WTC11 (cell line): ENCODE results near the gene B3GNT7. TPM values are rescaled to one million over a fixed set of nuclear protein-coding genes. Genes with fewer than 3 reads are reported as not detected.

ENCODE experiments used
- ATAC-seq: fragments of 200-7000 bp; cut with Tn5 transposase; 2 replicates; pipeline ENCODE4 v1.10.0; 2021; ENCODE audit warnings: mild to moderate bottlenecking, moderate library complexity
- CTCF ChIA-PET: fragments of 300-600 bp; sonication (Branson Sonifier 250); formaldehyde crosslinking; loops from one replicate; lab custom pipeline; 2021; ENCODE audit warnings: antibody characterized with exemption; lab: Charles Lee
- POLR2A ChIA-PET: fragments of 350-600 bp; sonication (Branson Sonifier 250); formaldehyde crosslinking; loops from one replicate; lab custom pipeline; 2021; ENCODE audit warnings: antibody characterized with exemption; lab: Charles Lee
- DNase-seq: peaks from one replicate; pipeline ENCODE4 v3.0.0; 2021; ENCODE audit warnings: low spot score
- H3K27ac Mint-ChIP-seq: 2 replicates; pipeline ENCODE4 v1.8.0; 2021; ENCODE audit warnings: mixed read lengths
- H3K27me3 Mint-ChIP-seq: 2 replicates; pipeline ENCODE4 v1.8.0; 2021; ENCODE audit warnings: low read depth, mild to moderate bottlenecking, moderate library complexity, mixed read lengths
- H3K36me3 Mint-ChIP-seq: 2 replicates; pipeline ENCODE4 v1.8.0; 2021; ENCODE audit warnings: mixed read lengths
- H3K4me1 Mint-ChIP-seq: 2 replicates; pipeline ENCODE4 v1.8.0; 2022; ENCODE audit warnings: mixed read lengths
- H3K4me3 Mint-ChIP-seq: 2 replicates; pipeline ENCODE4 v1.8.0; 2021; ENCODE audit warnings: mild to moderate bottlenecking, moderate library complexity, mixed read lengths
- H3K9me3 Mint-ChIP-seq: 2 replicates; pipeline ENCODE4 v1.8.0; 2021; ENCODE audit warnings: mixed read lengths
- ELF4 ChIP-seq: sonication (generic); formaldehyde crosslinking; IDR thresholded peaks from 2 replicates; pipeline ENCODE4 v1.8.1; 2022; ENCODE audit warnings: low read depth, mild to moderate bottlenecking, moderate library complexity, missing genetic modification reagents
- EMX1 ChIP-seq: fragments of 250-450 bp; sonication (Bioruptor Pico); IDR thresholded peaks from 2 replicates; pipeline ENCODE4 v1.8.0; 2021; ENCODE audit warnings: mild to moderate bottlenecking
- ESRRA ChIP-seq: sonication (generic); formaldehyde crosslinking; IDR thresholded peaks from 2 replicates; pipeline ENCODE4 v1.8.1; 2022; ENCODE audit warnings: mild to moderate bottlenecking, missing genetic modification reagents, borderline replicate concordance
- ETV6 ChIP-seq: sonication (generic); formaldehyde crosslinking; IDR thresholded peaks from 2 replicates; pipeline ENCODE4 v1.8.1; 2022; ENCODE audit warnings: mild to moderate bottlenecking, missing genetic modification reagents
- GABPB1 ChIP-seq: sonication (generic); formaldehyde crosslinking; IDR thresholded peaks from 2 replicates; pipeline ENCODE4 v1.8.1; 2023; ENCODE audit warnings: mild to moderate bottlenecking, missing genetic modification reagents
- GTF2I ChIP-seq: fragments of 250-450 bp; sonication (Bioruptor Pico); conservative IDR thresholded peaks from 2 replicates; pipeline ENCODE4 v1.4.0; 2021; ENCODE audit warnings: mild to moderate bottlenecking
- KAT7 ChIP-seq: sonication (generic); formaldehyde crosslinking; IDR thresholded peaks from 2 replicates; pipeline ENCODE4 v1.8.1; 2023; ENCODE audit warnings: missing genetic modification reagents, mild to moderate bottlenecking, borderline replicate concordance
- NFATC4 ChIP-seq: fragments of 250-450 bp; sonication (Bioruptor Pico); IDR thresholded peaks from 2 replicates; pipeline ENCODE4 v1.9.0; 2021; ENCODE audit warnings: mild to moderate bottlenecking
- NR1H2 ChIP-seq: sonication (generic); formaldehyde crosslinking; IDR thresholded peaks from 2 replicates; pipeline ENCODE4 v1.9.0; 2021; ENCODE audit warnings: mild to moderate bottlenecking, moderate library complexity, missing genetic modification reagents
- NR2C2 ChIP-seq: sonication (generic); formaldehyde crosslinking; IDR thresholded peaks from 2 replicates; pipeline ENCODE4 v1.8.0; 2022; ENCODE audit warnings: mild to moderate bottlenecking, missing genetic modification reagents
- PRRX2 ChIP-seq: fragments of 250-450 bp; sonication (Bioruptor Pico); IDR thresholded peaks from 2 replicates; pipeline ENCODE4 v1.8.0; 2021; ENCODE audit warnings: mild to moderate bottlenecking
- RELA ChIP-seq: sonication (generic); formaldehyde crosslinking; IDR thresholded peaks from 2 replicates; pipeline ENCODE4 v1.8.1; 2022; ENCODE audit warnings: missing genetic modification reagents, mild to moderate bottlenecking, borderline replicate concordance
- RORB ChIP-seq: fragments of 250-450 bp; sonication (Bioruptor Pico); IDR thresholded peaks from 2 replicates; pipeline ENCODE4 v1.9.0; 2021; ENCODE audit warnings: mild to moderate bottlenecking
- SMAD3 ChIP-seq: sonication (generic); formaldehyde crosslinking; IDR thresholded peaks from 2 replicates; pipeline ENCODE4 v1.8.0; 2022; ENCODE audit warnings: missing genetic modification reagents, mild to moderate bottlenecking, borderline replicate concordance
- SMAD4 ChIP-seq: sonication (generic); formaldehyde crosslinking; IDR thresholded peaks from 2 replicates; pipeline ENCODE4 v1.8.0; 2022; ENCODE audit warnings: mild to moderate bottlenecking, missing genetic modification reagents
- TEAD4 ChIP-seq: sonication (generic); formaldehyde crosslinking; IDR thresholded peaks from 2 replicates; pipeline ENCODE4 v1.8.0; 2022; ENCODE audit warnings: mild to moderate bottlenecking, missing genetic modification reagents
- ZNF121 ChIP-seq: sonication (generic); formaldehyde crosslinking; IDR thresholded peaks from 2 replicates; pipeline ENCODE4 v1.8.0; 2023; ENCODE audit warnings: missing genetic modification reagents
- ZNF138 ChIP-seq: sonication (generic); formaldehyde crosslinking; conservative IDR thresholded peaks from 2 replicates; pipeline ENCODE4 v1.8.1; 2022; ENCODE audit warnings: mild to moderate bottlenecking, moderate library complexity, missing genetic modification reagents
- ZNF263 ChIP-seq: sonication (generic); formaldehyde crosslinking; IDR thresholded peaks from 2 replicates; pipeline ENCODE4 v1.8.1; 2022; ENCODE audit warnings: low read depth, mild to moderate bottlenecking, moderate library complexity, missing genetic modification reagents
- ZNF671 ChIP-seq: fragments of 250-450 bp; sonication (Bioruptor Pico); IDR thresholded peaks from 2 replicates; pipeline ENCODE4 v1.8.0; 2021; ENCODE audit warnings: mild to moderate bottlenecking
- total RNA-seq: library from RNA; stranded (reverse); gene quantifications from 3 replicates; pipeline ENCODE4 v1.2.3, GENCODE V29; 2021
- TF ChIP-seq, protein P1 (sequence below): sonication (generic); formaldehyde crosslinking; IDR thresholded peaks from 2 replicates; pipeline ENCODE4 v1.8.0; 2022; ENCODE audit warnings: mild to moderate bottlenecking, missing genetic modification reagents
- TF ChIP-seq, protein P2 (sequence below): sonication (generic); formaldehyde crosslinking; IDR thresholded peaks from 2 replicates; pipeline ENCODE4 v1.8.0; 2022; ENCODE audit warnings: mild to moderate bottlenecking, missing genetic modification reagents
- TF ChIP-seq, protein P3 (sequence below): sonication (generic); formaldehyde crosslinking; IDR thresholded peaks from 2 replicates; pipeline ENCODE4 v1.8.1; 2022; ENCODE audit warnings: mild to moderate bottlenecking, missing genetic modification reagents, moderate library complexity, borderline replicate concordance
- TF ChIP-seq, protein P4 (sequence below): sonication (generic); formaldehyde crosslinking; IDR thresholded peaks from 2 replicates; pipeline ENCODE4 v1.8.1; 2022; ENCODE audit warnings: low read depth, missing genetic modification reagents, borderline replicate concordance
- TF ChIP-seq, protein P5 (sequence below): fragments of 250-450 bp; sonication (Bioruptor Pico); IDR thresholded peaks from 2 replicates; pipeline ENCODE4 v1.9.0; 2021; ENCODE audit warnings: mild to moderate bottlenecking, borderline replicate concordance

Gene B3GNT7
- total RNA-seq, 1 experiment from 2014 or later = 151 TPM

DNA sequence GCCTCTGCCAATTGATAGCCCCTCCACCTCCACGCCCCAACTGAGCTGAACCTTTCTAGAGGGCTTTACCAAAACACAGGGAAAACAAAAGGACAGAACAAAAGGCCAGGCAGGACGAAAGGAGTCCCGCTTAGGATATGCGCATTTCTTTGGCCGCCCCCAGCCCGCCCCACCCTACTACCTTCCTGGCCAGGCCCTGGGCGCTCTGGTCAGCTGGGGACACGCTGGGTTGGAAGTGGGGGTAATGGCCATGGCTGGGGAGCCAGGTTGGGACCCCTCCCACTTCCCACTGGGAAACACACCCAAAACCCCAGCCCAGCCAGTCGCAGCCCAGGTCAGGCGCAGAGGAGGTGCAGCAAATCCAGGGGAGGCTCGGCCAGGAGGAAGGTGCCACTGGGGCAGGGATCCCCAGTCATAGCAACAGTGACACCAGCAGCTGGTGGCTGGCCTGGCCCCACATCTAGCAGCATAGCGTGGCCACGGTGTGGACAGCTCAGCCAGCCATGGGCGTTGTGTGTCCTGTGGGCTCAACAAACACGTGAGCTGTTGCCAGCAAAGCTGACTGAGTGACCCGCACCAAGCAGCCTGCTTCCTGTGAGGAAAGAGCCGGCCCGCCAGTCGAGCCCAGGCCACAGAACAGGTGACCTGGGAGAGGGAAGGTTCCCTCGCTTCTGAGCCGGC, 24.6 kb upstream of the B3GNT7 start (continued):
- TF ChIP-seq EMX1 (CRISPR knock-in tag) (no peak), ZNF671 (CRISPR knock-in tag) (no peak), NFATC4 (no peak), SMAD4 (CRISPR knock-in tag) (no peak), PRRX2 (CRISPR knock-in tag) (no peak), RORB (no peak), NR1H2 (no peak), NR2C2 (CRISPR knock-in tag) (no peak), ETV6 (CRISPR knock-in tag) (peak; percentile 66; the same call in 1 of the 2 replicates), TEAD4 (CRISPR knock-in tag) (no peak), ZNF121 (CRISPR knock-in tag) (no peak), GTF2I (CRISPR knock-in tag) (no peak), ZNF263 (no peak)
- TF ChIP-seq, protein P1, sequence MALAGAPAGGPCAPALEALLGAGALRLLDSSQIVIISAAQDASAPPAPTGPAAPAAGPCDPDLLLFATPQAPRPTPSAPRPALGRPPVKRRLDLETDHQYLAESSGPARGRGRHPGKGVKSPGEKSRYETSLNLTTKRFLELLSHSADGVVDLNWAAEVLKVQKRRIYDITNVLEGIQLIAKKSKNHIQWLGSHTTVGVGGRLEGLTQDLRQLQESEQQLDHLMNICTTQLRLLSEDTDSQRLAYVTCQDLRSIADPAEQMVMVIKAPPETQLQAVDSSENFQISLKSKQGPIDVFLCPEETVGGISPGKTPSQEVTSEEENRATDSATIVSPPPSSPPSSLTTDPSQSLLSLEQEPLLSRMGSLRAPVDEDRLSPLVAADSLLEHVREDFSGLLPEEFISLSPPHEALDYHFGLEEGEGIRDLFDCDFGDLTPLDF (CRISPR knock-in tag) = no peak
- TF ChIP-seq, protein P2, sequence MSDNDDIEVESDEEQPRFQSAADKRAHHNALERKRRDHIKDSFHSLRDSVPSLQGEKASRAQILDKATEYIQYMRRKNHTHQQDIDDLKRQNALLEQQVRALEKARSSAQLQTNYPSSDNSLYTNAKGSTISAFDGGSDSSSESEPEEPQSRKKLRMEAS (CRISPR knock-in tag) = peak; percentile 30
- TF ChIP-seq, protein P3, sequence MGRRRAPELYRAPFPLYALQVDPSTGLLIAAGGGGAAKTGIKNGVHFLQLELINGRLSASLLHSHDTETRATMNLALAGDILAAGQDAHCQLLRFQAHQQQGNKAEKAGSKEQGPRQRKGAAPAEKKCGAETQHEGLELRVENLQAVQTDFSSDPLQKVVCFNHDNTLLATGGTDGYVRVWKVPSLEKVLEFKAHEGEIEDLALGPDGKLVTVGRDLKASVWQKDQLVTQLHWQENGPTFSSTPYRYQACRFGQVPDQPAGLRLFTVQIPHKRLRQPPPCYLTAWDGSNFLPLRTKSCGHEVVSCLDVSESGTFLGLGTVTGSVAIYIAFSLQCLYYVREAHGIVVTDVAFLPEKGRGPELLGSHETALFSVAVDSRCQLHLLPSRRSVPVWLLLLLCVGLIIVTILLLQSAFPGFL (CRISPR knock-in tag) = no peak

DNA sequence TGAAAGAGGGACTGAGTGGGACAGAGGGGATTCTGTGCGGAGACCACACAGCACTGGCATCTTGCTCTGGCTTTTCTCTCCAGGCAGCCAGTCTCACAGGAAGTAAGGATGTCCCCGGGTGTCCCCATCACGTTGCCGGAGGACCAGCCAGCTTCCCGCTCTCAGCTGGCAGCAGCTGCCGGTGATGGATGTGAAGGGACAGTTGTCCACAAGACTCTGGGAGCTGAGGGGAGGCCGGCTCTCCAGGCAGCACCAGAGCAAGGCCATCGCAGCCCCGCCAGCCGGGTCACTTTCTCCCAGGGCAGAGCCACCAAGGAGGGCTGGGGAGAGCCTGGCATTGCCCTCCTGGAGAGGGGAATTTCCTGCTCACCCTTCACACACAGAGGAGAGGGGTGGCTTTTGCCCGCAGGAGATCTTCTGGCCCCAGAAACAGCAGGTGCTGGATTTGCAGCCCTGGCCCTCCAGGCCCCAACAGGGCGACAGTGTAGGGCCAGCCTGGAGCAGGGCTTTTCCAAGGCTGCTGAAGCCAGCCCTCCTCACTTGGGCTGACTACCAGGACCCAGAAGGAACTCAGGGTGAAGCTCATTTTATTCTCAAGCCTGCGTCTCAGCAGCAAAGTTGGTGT, 24.0 kb upstream of the B3GNT7 start:
- Mint-ChIP-seq H3K36me3 (peaks cover 7% of the 10 kb centered on the region), H3K27me3 (no peaks in the 10 kb centered on the region), H3K4me1 (peaks cover 76% of the 10 kb centered on the region), H3K4me3 (no peak overlapping the region), H3K27ac (peak overlapping the region; percentile 94)
- ATAC-seq = no peak
- no peak for DNase-seq
- TF ChIP-seq, protein P2 (CRISPR knock-in tag) = 0 out of 2 replicates have a peak, but pooled peaks have one; percentile 10
- peak; percentile 47; the same call in 1 of the 2 replicates for TF ChIP-seq RELA (CRISPR knock-in tag)
- TF ChIP-seq, protein P4, sequence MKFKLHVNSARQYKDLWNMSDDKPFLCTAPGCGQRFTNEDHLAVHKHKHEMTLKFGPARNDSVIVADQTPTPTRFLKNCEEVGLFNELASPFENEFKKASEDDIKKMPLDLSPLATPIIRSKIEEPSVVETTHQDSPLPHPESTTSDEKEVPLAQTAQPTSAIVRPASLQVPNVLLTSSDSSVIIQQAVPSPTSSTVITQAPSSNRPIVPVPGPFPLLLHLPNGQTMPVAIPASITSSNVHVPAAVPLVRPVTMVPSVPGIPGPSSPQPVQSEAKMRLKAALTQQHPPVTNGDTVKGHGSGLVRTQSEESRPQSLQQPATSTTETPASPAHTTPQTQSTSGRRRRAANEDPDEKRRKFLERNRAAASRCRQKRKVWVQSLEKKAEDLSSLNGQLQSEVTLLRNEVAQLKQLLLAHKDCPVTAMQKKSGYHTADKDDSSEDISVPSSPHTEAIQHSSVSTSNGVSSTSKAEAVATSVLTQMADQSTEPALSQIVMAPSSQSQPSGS (CRISPR knock-in tag) = no peak
- TF ChIP-seq, all 79 proteins: peak for 2
- ChIA-PET POLR2A (interaction anchor here (0.6 to 1.5 kb wide), 5 partner anchors 10 to 345 kb away, joined by 3 to 7 read pairs (median 3); partner anchors contain the start of gene NCL), CTCF (interaction anchor here (1.0 to 3.7 kb wide), 15 partner anchors 10 to 170 kb away, joined by 3 to 28 read pairs (median 5); partner anchors contain the start of gene B3GNT7)
- H3K9me3 Mint-ChIP-seq = no peaks in the 10 kb centered on the region

DNA sequence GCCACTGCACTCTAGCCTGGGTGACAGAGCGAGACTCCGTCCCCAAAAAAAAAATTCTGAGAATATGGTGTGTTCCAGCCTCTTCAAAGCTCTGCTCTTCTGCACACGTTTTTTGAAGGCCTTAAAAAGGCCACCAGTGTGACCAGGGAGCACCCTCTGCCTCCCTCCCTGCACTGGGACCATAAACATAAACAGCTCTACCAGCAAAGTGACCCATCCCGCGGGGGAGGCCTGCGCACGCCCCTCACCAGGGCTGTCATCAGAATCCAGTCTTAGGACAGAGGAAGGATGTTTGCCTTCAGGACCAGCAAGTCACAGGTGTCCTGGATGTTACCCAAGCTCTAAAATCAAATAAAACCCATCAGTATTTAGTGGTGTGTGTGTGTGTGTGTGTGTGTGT, 23.2 kb upstream of the B3GNT7 start:
- Mint-ChIP-seq H3K27me3 (no peaks in the 10 kb centered on the region), H3K4me3 (no peak overlapping the region), H3K9me3 (no peaks in the 10 kb centered on the region), H3K4me1 (peaks cover 82% of the 10 kb centered on the region), H3K36me3 (peaks cover 7% of the 10 kb centered on the region), H3K27ac (peak overlapping the region; percentile 80)
- no peak for ATAC-seq
- no peak for DNase-seq
- ChIA-PET POLR2A (interaction anchor here (0.5 kb wide), 1 partner anchor 48 kb away, joined by 4 read pairs; no protein-coding TSS in a partner anchor), CTCF (interaction anchor here (1.1 to 3.7 kb wide), 4 partner anchors 22 to 79 kb away, joined by 4 to 28 read pairs (median 4); partner anchors contain the start of gene B3GNT7)
- TF ChIP-seq, protein P5, sequence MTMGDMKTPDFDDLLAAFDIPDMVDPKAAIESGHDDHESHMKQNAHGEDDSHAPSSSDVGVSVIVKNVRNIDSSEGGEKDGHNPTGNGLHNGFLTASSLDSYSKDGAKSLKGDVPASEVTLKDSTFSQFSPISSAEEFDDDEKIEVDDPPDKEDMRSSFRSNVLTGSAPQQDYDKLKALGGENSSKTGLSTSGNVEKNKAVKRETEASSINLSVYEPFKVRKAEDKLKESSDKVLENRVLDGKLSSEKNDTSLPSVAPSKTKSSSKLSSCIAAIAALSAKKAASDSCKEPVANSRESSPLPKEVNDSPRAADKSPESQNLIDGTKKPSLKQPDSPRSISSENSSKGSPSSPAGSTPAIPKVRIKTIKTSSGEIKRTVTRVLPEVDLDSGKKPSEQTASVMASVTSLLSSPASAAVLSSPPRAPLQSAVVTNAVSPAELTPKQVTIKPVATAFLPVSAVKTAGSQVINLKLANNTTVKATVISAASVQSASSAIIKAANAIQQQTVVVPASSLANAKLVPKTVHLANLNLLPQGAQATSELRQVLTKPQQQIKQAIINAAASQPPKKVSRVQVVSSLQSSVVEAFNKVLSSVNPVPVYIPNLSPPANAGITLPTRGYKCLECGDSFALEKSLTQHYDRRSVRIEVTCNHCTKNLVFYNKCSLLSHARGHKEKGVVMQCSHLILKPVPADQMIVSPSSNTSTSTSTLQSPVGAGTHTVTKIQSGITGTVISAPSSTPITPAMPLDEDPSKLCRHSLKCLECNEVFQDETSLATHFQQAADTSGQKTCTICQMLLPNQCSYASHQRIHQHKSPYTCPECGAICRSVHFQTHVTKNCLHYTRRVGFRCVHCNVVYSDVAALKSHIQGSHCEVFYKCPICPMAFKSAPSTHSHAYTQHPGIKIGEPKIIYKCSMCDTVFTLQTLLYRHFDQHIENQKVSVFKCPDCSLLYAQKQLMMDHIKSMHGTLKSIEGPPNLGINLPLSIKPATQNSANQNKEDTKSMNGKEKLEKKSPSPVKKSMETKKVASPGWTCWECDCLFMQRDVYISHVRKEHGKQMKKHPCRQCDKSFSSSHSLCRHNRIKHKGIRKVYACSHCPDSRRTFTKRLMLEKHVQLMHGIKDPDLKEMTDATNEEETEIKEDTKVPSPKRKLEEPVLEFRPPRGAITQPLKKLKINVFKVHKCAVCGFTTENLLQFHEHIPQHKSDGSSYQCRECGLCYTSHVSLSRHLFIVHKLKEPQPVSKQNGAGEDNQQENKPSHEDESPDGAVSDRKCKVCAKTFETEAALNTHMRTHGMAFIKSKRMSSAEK = no peak
- TF ChIP-seq ZNF671 (CRISPR knock-in tag) (no peak), SMAD3 (CRISPR knock-in tag) (no peak), ELF4 (CRISPR knock-in tag) (no peak), KAT7 (CRISPR knock-in tag) (no peak), GABPB1 (no peak), NR1H2 (no peak), NFATC4 (no peak), SMAD4 (CRISPR knock-in tag) (no peak), ZNF138 (CRISPR knock-in tag) (no peak), ESRRA (CRISPR knock-in tag) (no peak)
